ENCODE measurements around the gene PDE6C.

PDE6C gene

DNA sequence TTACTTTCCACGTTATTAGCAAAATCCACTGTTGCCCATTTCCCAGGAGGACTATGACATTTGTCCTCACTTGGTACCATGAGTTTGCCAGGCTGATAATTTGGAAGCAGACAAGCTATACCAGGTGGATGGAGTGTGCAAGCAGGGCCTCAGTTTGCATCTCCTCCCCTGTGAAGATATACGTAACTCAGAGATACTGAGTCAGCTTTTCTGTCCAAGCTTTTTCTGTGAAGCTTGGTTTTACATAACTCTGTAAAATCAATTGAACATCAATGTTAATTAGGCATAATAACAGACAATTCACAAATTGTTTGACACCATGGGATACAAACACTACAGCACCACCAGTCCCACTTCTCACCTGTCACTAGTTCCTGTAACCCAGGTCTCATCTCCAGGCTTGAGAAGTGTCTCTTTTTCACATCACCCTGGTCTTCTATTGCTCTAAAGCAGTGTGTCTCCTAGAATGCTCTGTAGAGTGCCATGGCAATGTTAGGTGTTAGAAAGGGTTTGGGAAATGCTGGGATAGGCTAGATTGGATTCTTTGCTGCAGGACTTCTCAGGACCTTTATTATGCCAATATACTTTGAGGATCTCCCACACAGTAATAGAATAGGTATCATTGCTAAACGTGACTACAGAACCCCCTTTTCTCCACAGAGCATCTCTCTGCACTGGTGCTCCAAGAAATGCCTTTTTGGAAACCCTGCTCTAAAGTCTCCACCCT lies 32.2 kb upstream of the PDE6C start:
- no peaks in the 10 kb centered on the region for H4K20me1 ChIP-seq (ENCODE audit: insufficient read depth, low read length)
- H3F3A ChIP-seq (ENCODE audit: insufficient read depth, low read length) = no peaks in the 10 kb centered on the region
- H3K9ac ChIP-seq (ENCODE audit: low read length) = no peak overlapping the region
- no peak for DNase-seq
- no peak overlapping the region for H3K27ac ChIP-seq (ENCODE audit: low read length)
- no peaks in the 10 kb centered on the region for H3K4me1 ChIP-seq (ENCODE audit: low read length)
- no peak overlapping the region for H3K4me2 ChIP-seq (ENCODE audit: low read depth, low read length)
- H2AFZ ChIP-seq (ENCODE audit: low read length) = no peak overlapping the region
- no peaks in the 10 kb centered on the region for H3K9me3 ChIP-seq (replicated peaks; ENCODE audit: insufficient read depth, low read length)
- no peaks in the 10 kb centered on the region for H3K36me3 ChIP-seq (replicated peaks; ENCODE audit: insufficient read depth, low read length)
- H3K9me2 ChIP-seq (replicated peaks; ENCODE audit: insufficient read depth, low read length) = no peaks in the 10 kb centered on the region
- H3K27me3 ChIP-seq (replicated peaks; ENCODE audit: insufficient read depth, low read length) = no peaks in the 10 kb centered on the region
- H3K4me3 ChIP-seq (ENCODE audit: low read length) = no peak overlapping the region
- TF ChIP-seq EZH2phosphoT487 (IDR thresholded peaks at IDR 0.05; ENCODE audit: low read length) (no peak), EZH2 (optimal IDR thresholded peaks at IDR 0.05; ENCODE audit: low read depth, low read length) (no peak)
- TF ChIP-seq, protein P1, sequence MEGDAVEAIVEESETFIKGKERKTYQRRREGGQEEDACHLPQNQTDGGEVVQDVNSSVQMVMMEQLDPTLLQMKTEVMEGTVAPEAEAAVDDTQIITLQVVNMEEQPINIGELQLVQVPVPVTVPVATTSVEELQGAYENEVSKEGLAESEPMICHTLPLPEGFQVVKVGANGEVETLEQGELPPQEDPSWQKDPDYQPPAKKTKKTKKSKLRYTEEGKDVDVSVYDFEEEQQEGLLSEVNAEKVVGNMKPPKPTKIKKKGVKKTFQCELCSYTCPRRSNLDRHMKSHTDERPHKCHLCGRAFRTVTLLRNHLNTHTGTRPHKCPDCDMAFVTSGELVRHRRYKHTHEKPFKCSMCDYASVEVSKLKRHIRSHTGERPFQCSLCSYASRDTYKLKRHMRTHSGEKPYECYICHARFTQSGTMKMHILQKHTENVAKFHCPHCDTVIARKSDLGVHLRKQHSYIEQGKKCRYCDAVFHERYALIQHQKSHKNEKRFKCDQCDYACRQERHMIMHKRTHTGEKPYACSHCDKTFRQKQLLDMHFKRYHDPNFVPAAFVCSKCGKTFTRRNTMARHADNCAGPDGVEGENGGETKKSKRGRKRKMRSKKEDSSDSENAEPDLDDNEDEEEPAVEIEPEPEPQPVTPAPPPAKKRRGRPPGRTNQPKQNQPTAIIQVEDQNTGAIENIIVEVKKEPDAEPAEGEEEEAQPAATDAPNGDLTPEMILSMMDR (IDR thresholded peaks at IDR 0.05; ENCODE audit: low read length) = no peak
- H3K79me2 ChIP-seq (ENCODE audit: low read length) = no peaks in the 10 kb centered on the region

DNA sequence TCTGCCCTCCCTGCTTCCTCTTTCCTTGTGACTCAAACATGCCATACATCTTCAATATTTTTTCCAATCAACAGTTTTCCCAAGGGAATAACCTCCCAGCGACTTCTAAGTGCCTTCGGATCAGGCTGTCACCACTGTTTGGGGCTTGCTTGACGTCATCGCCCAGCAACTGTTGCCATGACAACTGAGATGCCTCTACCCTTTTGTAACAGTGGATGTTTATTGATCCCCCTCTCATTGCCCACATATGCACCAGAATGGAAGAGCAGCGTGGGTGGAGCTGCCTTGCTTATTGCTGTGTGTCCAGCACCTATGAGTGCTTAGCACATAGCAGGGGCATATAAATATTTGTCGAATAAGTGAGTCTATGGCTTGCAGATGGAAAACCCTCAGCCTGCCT lies 31.5 kb upstream of the PDE6C start:
- no peak for TF ChIP-seq EZH2phosphoT487 (IDR thresholded peaks at IDR 0.05; ENCODE audit: low read length)
- TF ChIP-seq, protein P1 (IDR thresholded peaks at IDR 0.05; ENCODE audit: low read length) = no peak
- TF ChIP-seq EZH2 (optimal IDR thresholded peaks at IDR 0.05; ENCODE audit: low read depth, low read length) = no peak
- Histone ChIP-seq H3K9me2 (replicated peaks; ENCODE audit: insufficient read depth, low read length) (no peaks in the 10 kb centered on the region), H3K27ac (ENCODE audit: low read length) (no peak overlapping the region), H3K4me1 (ENCODE audit: low read length) (no peaks in the 10 kb centered on the region), H3K36me3 (replicated peaks; ENCODE audit: insufficient read depth, low read length) (no peaks in the 10 kb centered on the region), H3K9ac (ENCODE audit: low read length) (no peak overlapping the region), H3K79me2 (ENCODE audit: low read length) (no peaks in the 10 kb centered on the region), H3K27me3 (replicated peaks; ENCODE audit: insufficient read depth, low read length) (no peaks in the 10 kb centered on the region), H4K20me1 (ENCODE audit: insufficient read depth, low read length) (no peaks in the 10 kb centered on the region), H2AFZ (ENCODE audit: low read length) (no peak overlapping the region), H3K9me3 (replicated peaks; ENCODE audit: insufficient read depth, low read length) (no peaks in the 10 kb centered on the region), H3K4me2 (ENCODE audit: low read depth, low read length) (no peak overlapping the region), H3F3A (ENCODE audit: insufficient read depth, low read length) (no peaks in the 10 kb centered on the region), H3K4me3 (ENCODE audit: low read length) (no peak overlapping the region)
- no peak for DNase-seq

DNA sequence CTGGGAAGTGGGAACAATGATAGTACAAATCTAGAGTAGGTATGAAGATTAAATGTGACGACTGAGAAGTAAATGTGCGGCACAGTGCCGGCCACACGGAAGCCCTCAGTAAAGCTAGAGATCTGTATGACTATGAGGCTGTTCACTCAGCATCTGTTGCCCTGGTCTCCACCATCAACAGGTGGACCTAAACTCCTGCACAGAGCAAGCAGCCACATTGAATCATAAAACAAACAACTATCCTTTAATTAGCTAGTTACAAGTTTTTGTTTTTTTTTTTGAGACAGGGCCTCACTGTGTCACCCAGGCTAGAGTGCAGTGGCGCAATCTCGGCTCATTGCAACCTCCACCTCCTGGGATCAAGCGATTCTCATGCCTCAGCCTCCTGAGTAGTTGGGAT lies 27.9 kb upstream of the PDE6C start:
- H3K9ac ChIP-seq (ENCODE audit: low read length) = no peak overlapping the region
- H2AFZ ChIP-seq (ENCODE audit: low read length) = no peak overlapping the region
- H4K20me1 ChIP-seq (ENCODE audit: insufficient read depth, low read length) = no peaks in the 10 kb centered on the region
- no peak overlapping the region for H3K4me3 ChIP-seq (ENCODE audit: low read length)
- H3K4me2 ChIP-seq (ENCODE audit: low read depth, low read length) = no peak overlapping the region
- H3K27me3 ChIP-seq (replicated peaks; ENCODE audit: insufficient read depth, low read length) = no peaks in the 10 kb centered on the region
- H3K4me1 ChIP-seq (ENCODE audit: low read length) = no peaks in the 10 kb centered on the region
- no peak overlapping the region for H3K27ac ChIP-seq (ENCODE audit: low read length)
- no peaks in the 10 kb centered on the region for H3F3A ChIP-seq (ENCODE audit: insufficient read depth, low read length)
- no peaks in the 10 kb centered on the region for H3K9me3 ChIP-seq (replicated peaks; ENCODE audit: insufficient read depth, low read length)
- H3K9me2 ChIP-seq (replicated peaks; ENCODE audit: insufficient read depth, low read length) = no peaks in the 10 kb centered on the region
- DNase-seq = no peak
- TF ChIP-seq EZH2phosphoT487 (IDR thresholded peaks at IDR 0.05; ENCODE audit: low read length) (no peak), EZH2 (optimal IDR thresholded peaks at IDR 0.05; ENCODE audit: low read depth, low read length) (no peak)
- TF ChIP-seq, protein P1 (IDR thresholded peaks at IDR 0.05; ENCODE audit: low read length) = no peak
- no peaks in the 10 kb centered on the region for H3K79me2 ChIP-seq (ENCODE audit: low read length)
- no peaks in the 10 kb centered on the region for H3K36me3 ChIP-seq (replicated peaks; ENCODE audit: insufficient read depth, low read length)
